Upper lobe of right lung (tissue), 1 donor: ENCODE data around the gene SLC16A3. TPM values are rescaled to one million over a fixed set of nuclear protein-coding genes. Genes with fewer than 3 reads are reported as not detected.
A peak's percentile ranks its signal among the peaks of the same experiment; 100 is the strongest.

ENCODE experiments used
- ATAC-seq: fragments of 200-7000 bp; cut with Tn5 transposase; one replicate; pipeline ENCODE4 v1.9.1; 2020; ENCODE audit warnings: mild to moderate bottlenecking, moderate library complexity
- DNase-seq: peaks from one replicate; pipeline ENCODE4 v3.0.0-alpha.2; 2020
- H3K27ac ChIP-seq: fragments of 200-600 bp; one replicate; pipeline ENCODE4 v1.8.0; 2022
- H3K27me3 ChIP-seq: fragments of 200-600 bp; one replicate; pipeline ENCODE4 v1.8.0; 2022; ENCODE audit warnings: mild to moderate bottlenecking
- H3K36me3 ChIP-seq: fragments of 200-600 bp; one replicate; pipeline ENCODE4 v1.8.0; 2022
- H3K4me1 ChIP-seq: fragments of 200-600 bp; one replicate; pipeline ENCODE4 v1.8.0; 2022
- H3K4me3 ChIP-seq: fragments of 200-600 bp; one replicate; pipeline ENCODE4 v1.8.0; 2022; ENCODE audit warnings: mild to moderate bottlenecking
- H3K9me3 ChIP-seq: fragments of 200-600 bp; one replicate; pipeline ENCODE4 v1.8.0; 2022
- intact Hi-C: fragments of 100-400 bp; cut with DNase I; formaldehyde crosslinking; loops from one replicate; pipeline ENCODE4 v1.11.0; 2022
- total RNA-seq: library from RNA; stranded (reverse); fragmentation: NEBNext Ultra II Directional; extraction: Animal tissue kit (Norgen Biotek cat#: 25700); gene quantifications from one replicate; pipeline ENCODE4 v1.2.1, GENCODE V29; 2021
- TF ChIP-seq, protein P1 (sequence below): fragments of 200-600 bp; IDR thresholded peaks from one replicate; pipeline ENCODE4 v1.8.0; 2022; ENCODE audit warnings: antibody characterized with exemption
- donor health status: DM: no; HTN: yes; CAD: no; lungs with severe emphysema.

The SLC16A3 gene
- total RNA-seq, 1 donor from 2014 or later = 77.5 TPM

DNA sequence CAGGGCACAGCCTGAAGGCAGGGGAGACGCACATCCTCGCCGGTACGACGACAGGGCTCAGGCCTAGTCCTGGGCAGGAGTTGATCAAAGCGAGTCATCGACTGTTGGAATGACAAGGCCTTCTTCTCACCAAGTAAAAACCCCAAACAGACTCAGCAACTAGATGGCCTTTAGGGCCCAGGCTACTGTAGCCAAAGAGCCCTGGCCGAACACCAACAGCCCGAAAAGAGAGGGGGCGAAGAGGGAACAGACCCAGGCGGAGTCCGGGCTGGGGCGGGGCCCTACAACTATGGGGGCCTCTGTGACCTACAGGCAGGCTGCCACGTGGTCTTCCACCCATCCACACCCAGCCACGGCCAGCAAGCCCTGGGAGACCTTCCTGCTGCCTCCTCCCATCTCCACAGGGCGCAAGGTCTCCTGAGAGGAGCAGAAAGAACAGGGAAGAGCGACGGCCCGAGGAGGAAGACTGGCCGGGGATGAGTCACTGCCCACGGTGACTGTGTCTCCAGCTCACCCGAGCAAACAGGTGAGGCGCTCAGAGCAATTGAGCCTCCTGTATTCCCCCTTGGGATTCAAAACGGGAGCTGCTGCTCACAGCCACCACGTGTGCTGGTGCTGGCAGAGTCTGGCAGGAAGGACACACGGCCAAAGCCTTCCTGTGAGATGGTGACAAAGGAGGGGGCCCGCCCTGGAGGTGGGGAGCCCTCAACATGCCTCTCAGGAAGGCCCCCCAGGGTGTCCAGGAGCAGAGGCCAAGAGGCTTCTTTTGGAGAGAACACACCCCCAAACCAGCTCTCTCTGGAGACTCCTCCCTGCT is 17.7 kb downstream of the SLC16A3 start:
- H3K4me1 ChIP-seq = peaks cover 40% of the 10 kb centered on the region
- TF ChIP-seq, protein P1, sequence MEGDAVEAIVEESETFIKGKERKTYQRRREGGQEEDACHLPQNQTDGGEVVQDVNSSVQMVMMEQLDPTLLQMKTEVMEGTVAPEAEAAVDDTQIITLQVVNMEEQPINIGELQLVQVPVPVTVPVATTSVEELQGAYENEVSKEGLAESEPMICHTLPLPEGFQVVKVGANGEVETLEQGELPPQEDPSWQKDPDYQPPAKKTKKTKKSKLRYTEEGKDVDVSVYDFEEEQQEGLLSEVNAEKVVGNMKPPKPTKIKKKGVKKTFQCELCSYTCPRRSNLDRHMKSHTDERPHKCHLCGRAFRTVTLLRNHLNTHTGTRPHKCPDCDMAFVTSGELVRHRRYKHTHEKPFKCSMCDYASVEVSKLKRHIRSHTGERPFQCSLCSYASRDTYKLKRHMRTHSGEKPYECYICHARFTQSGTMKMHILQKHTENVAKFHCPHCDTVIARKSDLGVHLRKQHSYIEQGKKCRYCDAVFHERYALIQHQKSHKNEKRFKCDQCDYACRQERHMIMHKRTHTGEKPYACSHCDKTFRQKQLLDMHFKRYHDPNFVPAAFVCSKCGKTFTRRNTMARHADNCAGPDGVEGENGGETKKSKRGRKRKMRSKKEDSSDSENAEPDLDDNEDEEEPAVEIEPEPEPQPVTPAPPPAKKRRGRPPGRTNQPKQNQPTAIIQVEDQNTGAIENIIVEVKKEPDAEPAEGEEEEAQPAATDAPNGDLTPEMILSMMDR = no peak

DNA sequence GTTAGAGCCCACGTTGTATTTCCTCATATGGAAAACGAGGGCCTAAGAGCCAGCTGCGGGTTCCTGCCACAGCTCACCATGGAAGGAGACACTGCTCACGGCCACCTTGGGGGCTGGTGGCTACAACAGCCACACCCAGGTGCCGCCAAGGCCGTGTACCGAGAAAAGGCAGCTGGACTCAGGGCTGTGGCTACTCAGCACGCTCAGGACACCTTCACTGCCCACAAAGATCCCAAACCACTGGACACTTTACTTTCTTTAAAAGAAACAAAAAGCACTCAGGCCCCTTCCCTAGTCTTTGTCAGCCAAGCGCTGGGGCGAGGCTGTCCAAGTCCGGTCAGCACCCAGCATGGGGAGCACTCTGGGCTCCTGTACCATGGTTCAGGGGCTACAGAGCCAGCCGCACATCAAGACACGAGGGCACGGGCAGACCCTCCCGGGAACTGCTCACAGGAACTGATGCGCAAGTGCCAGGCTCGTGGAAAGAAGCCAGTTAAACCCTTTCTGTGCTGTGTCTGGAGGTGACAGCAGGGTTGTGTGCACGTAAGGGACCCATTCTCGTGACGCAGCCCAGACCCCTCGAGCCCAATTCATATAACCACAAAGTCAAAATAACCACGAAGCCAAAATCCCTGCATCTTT is 18.5 kb downstream of the SLC16A3 start:
- TF ChIP-seq, protein P1 = no peak
- no peaks in the 10 kb centered on the region for H3K9me3 ChIP-seq
- no peaks in the 10 kb centered on the region for H3K27me3 ChIP-seq
- intact Hi-C loops = no loop called here
- ATAC-seq (no peak), DNase-seq (no peak)
- H3K4me3 ChIP-seq = no peak overlapping the region
- peak overlapping the region; percentile 42 for H3K27ac ChIP-seq
- H3K4me1 ChIP-seq = peaks cover 32% of the 10 kb centered on the region
- H3K36me3 ChIP-seq = peaks cover 94% of the 10 kb centered on the region

More for the DNA sequence above, 17.7 kb downstream of the SLC16A3 start:
- Histone ChIP-seq H3K27ac (peak overlapping the region; percentile 42), H3K36me3 (peaks cover 87% of the 10 kb centered on the region), H3K27me3 (no peaks in the 10 kb centered on the region), H3K4me3 (no peak overlapping the region), H3K9me3 (no peaks in the 10 kb centered on the region)
- intact Hi-C loops = no loop called here
- DNase-seq = no peak
- no peak for ATAC-seq

DNA sequence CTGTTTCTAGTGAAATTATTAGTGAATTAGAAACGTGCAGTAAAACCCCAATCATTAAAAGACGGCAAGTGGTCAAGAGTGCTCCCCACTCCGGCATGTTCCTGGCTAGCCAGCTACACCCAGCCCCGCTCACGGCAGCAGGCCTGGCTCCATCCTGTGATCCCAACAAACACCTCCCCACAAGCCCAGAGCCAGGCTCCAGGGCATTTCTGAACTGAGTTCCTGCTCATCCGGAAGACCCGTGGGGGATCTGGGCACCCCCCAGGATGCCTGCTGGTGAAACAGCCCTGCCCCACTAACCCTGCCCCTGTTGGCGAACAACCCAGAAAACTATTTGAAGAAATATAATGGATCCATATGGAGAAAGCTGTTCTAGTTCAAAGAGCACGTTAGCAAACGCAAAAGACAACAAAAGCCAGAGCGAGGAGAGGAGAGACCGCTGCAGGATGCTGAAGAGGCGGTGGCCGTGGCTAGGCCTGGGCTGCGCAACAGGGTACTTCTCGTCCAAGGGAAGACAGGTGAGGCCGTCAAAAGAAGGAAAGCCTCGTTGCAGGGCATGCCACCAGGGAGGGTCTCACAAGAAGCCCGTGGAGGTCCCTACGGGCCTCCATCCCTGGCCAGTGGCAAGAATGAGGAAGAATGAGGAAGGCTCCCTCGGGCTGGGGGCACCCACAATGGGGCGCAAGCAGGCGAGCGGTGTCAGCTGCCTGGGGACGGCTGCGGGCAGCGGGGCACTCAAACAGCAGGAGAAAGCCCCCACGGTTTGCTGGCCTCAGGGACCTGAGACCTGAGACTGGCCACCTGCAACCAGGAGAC is 19.2 kb downstream of the SLC16A3 start:
- Histone ChIP-seq H3K4me3 (no peak overlapping the region), H3K27me3 (no peaks in the 10 kb centered on the region), H3K4me1 (peaks cover 25% of the 10 kb centered on the region), H3K27ac (no peak overlapping the region), H3K36me3 (peaks cover 100% of the 10 kb centered on the region), H3K9me3 (no peaks in the 10 kb centered on the region)
- ATAC-seq (no peak), DNase-seq (peak; percentile 52)
- intact Hi-C loops = no loop called here
- TF ChIP-seq, protein P1 = no peak

DNA sequence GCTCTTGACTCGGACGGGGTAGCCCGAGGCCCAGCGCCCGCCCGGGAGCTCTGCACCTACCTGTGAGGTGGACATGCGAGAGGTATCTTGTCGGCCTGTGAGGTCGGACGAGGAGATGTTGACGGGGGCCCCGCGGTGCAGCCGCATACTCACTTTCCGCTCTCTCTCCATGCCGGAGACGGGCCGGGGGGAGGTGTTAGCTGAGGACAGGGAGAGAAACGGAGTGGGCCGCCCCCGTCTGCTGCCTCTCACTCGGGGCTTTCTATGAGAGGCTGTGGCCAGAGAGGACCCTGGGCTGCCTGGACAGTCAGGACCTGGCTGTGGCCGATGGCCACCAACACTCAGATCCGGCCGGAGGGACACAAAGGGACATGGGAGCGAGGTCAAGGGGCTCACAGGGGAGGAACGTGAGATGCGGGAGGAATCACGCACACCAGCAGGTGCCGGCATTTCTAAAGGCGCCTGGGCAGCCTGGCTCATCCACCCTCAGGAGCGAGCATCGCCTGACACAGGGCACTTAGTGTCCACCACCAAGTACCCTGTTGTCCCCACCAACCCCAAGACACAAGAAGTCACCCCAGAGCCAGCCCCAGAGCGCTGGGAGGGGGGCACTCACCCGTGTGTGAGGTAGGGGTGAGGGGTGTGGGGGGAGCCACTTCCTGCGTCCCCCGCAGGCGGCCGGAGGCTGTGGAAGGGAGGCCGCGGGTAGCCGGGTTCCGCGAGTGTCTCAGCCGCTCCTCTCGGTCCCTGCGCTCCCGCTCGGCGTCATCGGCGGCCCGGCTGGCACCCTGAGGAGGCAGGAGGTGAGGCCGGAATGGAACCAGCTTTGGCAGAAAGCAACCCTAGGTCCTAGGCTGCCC is 20.2 kb downstream of the SLC16A3 start:
- no peaks in the 10 kb centered on the region for H3K27me3 ChIP-seq
- no peaks in the 10 kb centered on the region for H3K9me3 ChIP-seq
- H3K27ac ChIP-seq = no peak overlapping the region
- DNase-seq (peak; percentile 67), ATAC-seq (no peak)
- peaks cover 19% of the 10 kb centered on the region for H3K4me1 ChIP-seq
- peaks cover 96% of the 10 kb centered on the region for H3K36me3 ChIP-seq
- no peak overlapping the region for H3K4me3 ChIP-seq
- TF ChIP-seq, protein P1 = no peak
- intact Hi-C loops = no loop called here
